Body of pancreas (tissue), 4 donors: Measurements from ENCODE around the gene DBN1.

Source experiments
- POLR2A ChIP-seq, 3 donors: fragments of 450-650 bp; IDR thresholded peaks; one replicate each; pipeline ENCODE4 v1.6.1; 2016; ENCODE audit warnings: antibody characterized with exemption in 3 of 3, mild to moderate bottlenecking in 2 of 3
- TF ChIP-seq, protein P1 (sequence below), 7 experiments: fragments of 450-650 bp in 4 of 7; fragments of 200-600 bp in 3 of 7; sonication (generic) in 3 of 7; IDR thresholded peaks; one replicate each; pipeline ENCODE4 v1.5.1; 2016 to 2019; ENCODE audit warnings: antibody characterized with exemption in 7 of 7

DNA sequence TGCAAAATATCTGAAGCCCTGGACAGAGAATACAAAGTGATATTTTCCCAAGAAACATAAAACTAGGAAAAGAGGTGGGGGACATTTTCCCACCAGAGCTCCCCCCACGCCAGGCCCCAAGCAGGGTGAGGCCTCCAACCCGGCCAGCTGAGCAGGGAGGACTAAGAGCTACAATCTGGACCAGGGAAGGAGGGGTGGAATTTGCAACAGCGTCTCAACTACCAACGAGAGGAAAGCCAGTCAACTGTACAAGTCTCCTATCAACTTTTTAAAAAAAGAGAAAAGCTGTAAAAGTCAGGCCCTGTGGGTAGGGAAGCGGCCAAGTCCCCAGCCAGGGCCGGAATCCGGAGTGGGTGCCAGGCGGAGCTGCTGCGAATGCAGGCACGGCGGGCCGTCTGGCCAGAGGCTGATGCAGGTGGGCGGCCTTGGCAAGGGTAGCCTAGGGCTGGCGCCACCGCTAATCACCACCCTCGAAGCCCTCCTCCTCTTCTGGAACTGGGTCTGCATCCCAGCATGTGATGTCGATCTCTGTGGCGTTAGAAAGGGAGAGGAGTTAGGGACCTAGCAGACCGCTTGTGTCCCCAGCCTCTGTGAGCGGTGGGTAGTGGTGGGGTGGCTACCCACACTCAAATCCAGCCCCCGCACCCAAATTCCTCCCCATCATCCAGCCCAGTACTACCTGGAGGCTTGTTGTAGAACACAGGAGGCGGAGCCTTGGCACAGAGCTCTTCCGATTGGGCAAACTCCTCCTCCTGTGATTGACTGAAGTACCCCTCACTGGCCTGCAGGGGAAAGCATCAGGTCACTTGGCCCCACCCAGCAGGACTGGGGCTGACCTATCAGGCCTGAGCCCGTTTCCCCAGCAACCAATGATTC lies 16.2 kb downstream of the DBN1 start:
- TF ChIP-seq, protein P1, sequence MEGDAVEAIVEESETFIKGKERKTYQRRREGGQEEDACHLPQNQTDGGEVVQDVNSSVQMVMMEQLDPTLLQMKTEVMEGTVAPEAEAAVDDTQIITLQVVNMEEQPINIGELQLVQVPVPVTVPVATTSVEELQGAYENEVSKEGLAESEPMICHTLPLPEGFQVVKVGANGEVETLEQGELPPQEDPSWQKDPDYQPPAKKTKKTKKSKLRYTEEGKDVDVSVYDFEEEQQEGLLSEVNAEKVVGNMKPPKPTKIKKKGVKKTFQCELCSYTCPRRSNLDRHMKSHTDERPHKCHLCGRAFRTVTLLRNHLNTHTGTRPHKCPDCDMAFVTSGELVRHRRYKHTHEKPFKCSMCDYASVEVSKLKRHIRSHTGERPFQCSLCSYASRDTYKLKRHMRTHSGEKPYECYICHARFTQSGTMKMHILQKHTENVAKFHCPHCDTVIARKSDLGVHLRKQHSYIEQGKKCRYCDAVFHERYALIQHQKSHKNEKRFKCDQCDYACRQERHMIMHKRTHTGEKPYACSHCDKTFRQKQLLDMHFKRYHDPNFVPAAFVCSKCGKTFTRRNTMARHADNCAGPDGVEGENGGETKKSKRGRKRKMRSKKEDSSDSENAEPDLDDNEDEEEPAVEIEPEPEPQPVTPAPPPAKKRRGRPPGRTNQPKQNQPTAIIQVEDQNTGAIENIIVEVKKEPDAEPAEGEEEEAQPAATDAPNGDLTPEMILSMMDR (IDR thresholded peaks at IDR 0.05), result peak in 6 of 7 experiments; percentile 31 to 70 (median 66)
- no peak for TF ChIP-seq POLR2A (IDR thresholded peaks at IDR 0.05)
